ENCODE results near the gene STK38. TPM values are rescaled to one million over a fixed set of nuclear protein-coding genes. Genes with fewer than 3 reads are reported as not detected.

STK38 gene
- polyA plus RNA-seq, 2 of the 4 experiments (the other 2 are of a cell fraction), result 30.0 to 30.9 TPM

DNA sequence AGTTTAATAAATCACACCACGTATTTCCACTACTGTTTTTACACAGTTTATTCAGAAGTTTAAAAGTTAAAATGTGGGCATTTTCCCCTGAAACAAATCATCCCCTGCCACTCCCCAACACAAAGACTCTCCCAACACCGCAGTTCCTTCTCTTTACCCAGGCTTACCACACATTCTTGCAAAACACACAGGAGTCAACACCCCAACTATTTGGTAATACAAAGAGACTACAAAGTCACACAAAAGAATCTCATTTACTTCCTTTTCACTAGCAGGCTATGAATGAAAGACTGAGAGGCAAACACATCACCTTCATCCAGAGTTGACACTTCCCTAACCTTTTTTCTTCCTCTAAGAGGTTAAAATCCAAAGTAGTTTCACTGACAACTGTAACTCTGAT is 53.4 kb downstream of the STK38 start:
- ATAC-seq, result no peak; a peak in 1 of 6 replicates
- no peak overlapping the region for H3K27ac ChIP-seq
- FAIRE-seq, result no peak
- H3K4me2 ChIP-seq, result no peak overlapping the region
- no peak for DNase-seq (ENCODE audit: low read depth in 1 of 2, low spot score in 1 of 2)
- TF ChIP-seq HDAC2 (IDR thresholded peaks at IDR 0.05), result no peak
- no peak for TF ChIP-seq ESRRA (IDR thresholded peaks at IDR 0.05; ENCODE audit: borderline replicate concordance, low read length)
- no peak for TF ChIP-seq HEYL (CRISPR knock-in tag; IDR thresholded peaks at IDR 0.05)
- no peak for TF ChIP-seq SMC3 (IDR thresholded peaks at IDR 0.05)
- no peak for TF ChIP-seq POLR2AphosphoS2 (conservative IDR thresholded peaks at IDR 0.05; ENCODE audit: low read length)
- TF ChIP-seq HES2 (IDR thresholded peaks at IDR 0.05), result no peak
- TF ChIP-seq, protein P1, sequence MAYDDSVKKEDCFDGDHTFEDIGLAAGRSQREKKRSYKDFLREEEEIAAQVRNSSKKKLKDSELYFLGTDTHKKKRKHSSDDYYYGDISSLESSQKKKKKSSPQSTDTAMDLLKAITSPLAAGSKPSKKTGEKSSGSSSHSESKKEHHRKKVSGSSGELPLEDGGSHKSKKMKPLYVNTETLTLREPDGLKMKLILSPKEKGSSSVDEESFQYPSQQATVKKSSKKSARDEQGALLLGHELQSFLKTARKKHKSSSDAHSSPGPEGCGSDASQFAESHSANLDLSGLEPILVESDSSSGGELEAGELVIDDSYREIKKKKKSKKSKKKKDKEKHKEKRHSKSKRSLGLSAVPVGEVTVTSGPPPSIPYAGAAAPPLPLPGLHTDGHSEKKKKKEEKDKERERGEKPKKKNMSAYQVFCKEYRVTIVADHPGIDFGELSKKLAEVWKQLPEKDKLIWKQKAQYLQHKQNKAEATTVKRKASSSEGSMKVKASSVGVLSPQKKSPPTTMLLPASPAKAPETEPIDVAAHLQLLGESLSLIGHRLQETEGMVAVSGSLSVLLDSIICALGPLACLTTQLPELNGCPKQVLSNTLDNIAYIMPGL (CRISPR knock-in tag; IDR thresholded peaks at IDR 0.05; ENCODE audit: borderline replicate concordance), result no peak
- TF ChIP-seq HOXB5 (CRISPR knock-in tag; IDR thresholded peaks at IDR 0.05), result no peak
- TF ChIP-seq ZFP36 (IDR thresholded peaks at IDR 0.05; ENCODE audit: borderline replicate concordance, partially characterized antibody), result no peak
- TF ChIP-seq, protein P2, sequence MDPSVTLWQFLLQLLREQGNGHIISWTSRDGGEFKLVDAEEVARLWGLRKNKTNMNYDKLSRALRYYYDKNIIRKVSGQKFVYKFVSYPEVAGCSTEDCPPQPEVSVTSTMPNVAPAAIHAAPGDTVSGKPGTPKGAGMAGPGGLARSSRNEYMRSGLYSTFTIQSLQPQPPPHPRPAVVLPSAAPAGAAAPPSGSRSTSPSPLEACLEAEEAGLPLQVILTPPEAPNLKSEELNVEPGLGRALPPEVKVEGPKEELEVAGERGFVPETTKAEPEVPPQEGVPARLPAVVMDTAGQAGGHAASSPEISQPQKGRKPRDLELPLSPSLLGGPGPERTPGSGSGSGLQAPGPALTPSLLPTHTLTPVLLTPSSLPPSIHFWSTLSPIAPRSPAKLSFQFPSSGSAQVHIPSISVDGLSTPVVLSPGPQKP (IDR thresholded peaks at IDR 0.05; ENCODE audit: low read depth, low read length), result no peak
- no peak for TF ChIP-seq NR3C1 (IDR thresholded peaks at IDR 0.05)
- TF ChIP-seq ZNF302 (CRISPR knock-in tag; IDR thresholded peaks at IDR 0.05), result no peak
- no peak for TF ChIP-seq KDM1A (IDR thresholded peaks at IDR 0.05; ENCODE audit: low read depth)
- TF ChIP-seq RARB (CRISPR knock-in tag; IDR thresholded peaks at IDR 0.05), result no peak
- TF ChIP-seq, protein P3, sequence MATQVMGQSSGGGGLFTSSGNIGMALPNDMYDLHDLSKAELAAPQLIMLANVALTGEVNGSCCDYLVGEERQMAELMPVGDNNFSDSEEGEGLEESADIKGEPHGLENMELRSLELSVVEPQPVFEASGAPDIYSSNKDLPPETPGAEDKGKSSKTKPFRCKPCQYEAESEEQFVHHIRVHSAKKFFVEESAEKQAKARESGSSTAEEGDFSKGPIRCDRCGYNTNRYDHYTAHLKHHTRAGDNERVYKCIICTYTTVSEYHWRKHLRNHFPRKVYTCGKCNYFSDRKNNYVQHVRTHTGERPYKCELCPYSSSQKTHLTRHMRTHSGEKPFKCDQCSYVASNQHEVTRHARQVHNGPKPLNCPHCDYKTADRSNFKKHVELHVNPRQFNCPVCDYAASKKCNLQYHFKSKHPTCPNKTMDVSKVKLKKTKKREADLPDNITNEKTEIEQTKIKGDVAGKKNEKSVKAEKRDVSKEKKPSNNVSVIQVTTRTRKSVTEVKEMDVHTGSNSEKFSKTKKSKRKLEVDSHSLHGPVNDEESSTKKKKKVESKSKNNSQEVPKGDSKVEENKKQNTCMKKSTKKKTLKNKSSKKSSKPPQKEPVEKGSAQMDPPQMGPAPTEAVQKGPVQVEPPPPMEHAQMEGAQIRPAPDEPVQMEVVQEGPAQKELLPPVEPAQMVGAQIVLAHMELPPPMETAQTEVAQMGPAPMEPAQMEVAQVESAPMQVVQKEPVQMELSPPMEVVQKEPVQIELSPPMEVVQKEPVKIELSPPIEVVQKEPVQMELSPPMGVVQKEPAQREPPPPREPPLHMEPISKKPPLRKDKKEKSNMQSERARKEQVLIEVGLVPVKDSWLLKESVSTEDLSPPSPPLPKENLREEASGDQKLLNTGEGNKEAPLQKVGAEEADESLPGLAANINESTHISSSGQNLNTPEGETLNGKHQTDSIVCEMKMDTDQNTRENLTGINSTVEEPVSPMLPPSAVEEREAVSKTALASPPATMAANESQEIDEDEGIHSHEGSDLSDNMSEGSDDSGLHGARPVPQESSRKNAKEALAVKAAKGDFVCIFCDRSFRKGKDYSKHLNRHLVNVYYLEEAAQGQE (IDR thresholded peaks at IDR 0.05), result no peak
- 65% methylated on average over 2 of the region's 2 CpGs for WGBS (ENCODE audit: missing lambda C conversion rate)
- 0 out of 3 replicates have a peak, but pooled peaks cover 2% of the 10 kb centered on the region for H3K4me1 ChIP-seq
- ChIA-PET POLR2A (no interaction called here), CTCF (no interaction called here)
- H3K9me3 ChIP-seq, result no peaks in the 10 kb centered on the region
- no peak overlapping the region for H3K4me3 ChIP-seq

DNA sequence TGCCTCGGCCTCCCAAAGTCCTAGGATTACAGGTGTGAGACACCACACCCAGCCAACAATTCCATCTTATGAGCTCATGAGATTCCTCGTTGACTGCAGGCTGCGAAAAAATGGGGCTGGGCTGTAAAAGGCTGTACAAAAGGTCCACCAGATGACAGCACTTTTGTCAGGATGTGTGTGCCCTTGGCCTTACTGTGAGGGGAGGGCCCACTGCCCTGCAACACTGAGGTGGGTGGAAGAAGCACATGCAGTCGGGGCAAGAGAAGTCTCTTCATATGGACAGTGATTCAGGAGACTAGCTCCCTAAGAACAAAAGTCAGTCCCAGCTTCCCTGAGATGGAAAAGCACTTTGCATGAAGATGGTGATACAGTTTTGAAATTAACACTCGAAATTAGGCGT is 54.0 kb downstream of the STK38 start:
- POLR2A ChIA-PET, result no interaction called here
- H3K4me3 ChIP-seq, result no peak overlapping the region
- no peak overlapping the region for H3K4me2 ChIP-seq
- H3K4me1 ChIP-seq, result 0 out of 3 replicates have a peak, but pooled peaks cover 2% of the 10 kb centered on the region
- WGBS (ENCODE audit: missing lambda C conversion rate), result 92% methylated on average over 6 of the region's 6 CpGs
- no peak overlapping the region for H3K27ac ChIP-seq
- CTCF ChIA-PET, result no interaction called here
- DNase-seq (ENCODE audit: low read depth in 1 of 2, low spot score in 1 of 2) (no peak), ATAC-seq (peak in 1 of 2 experiments; percentile 17; a peak in 2 of 6 replicates), FAIRE-seq (no peak)
- TF ChIP-seq CBX8 (IDR thresholded peaks at IDR 0.05), result no peak
- no peak for TF ChIP-seq ZC3H11A (IDR thresholded peaks at IDR 0.05)
- TF ChIP-seq HOXB5 (CRISPR knock-in tag; IDR thresholded peaks at IDR 0.05), result no peak
- no peaks in the 10 kb centered on the region for H3K9me3 ChIP-seq

- Histone ChIP-seq H3K4me2 (no peak overlapping the region), H3K27ac (no peak overlapping the region), H3K4me3 (no peak overlapping the region), H3K9me3 (no peaks in the 10 kb centered on the region), H3K4me1 (0 out of 3 replicates have a peak, but pooled peaks cover 2% of the 10 kb centered on the region)
- CTCF ChIA-PET, result no interaction called here
- no peak for FAIRE-seq
- WGBS (ENCODE audit: missing lambda C conversion rate), result 56% methylated on average over 1 of the region's 1 CpG
- TF ChIP-seq MAFK (IDR thresholded peaks at IDR 0.05; ENCODE audit: partially characterized antibody) (no peak), MAZ (IDR thresholded peaks at IDR 0.05; ENCODE audit: borderline replicate concordance, low read depth, low read length) (no peak), EHF (CRISPR knock-in tag; IDR thresholded peaks at IDR 0.05) (no peak), NPAS2 (CRISPR knock-in tag; IDR thresholded peaks at IDR 0.05; ENCODE audit: borderline replicate concordance) (no peak), RFX5 (IDR thresholded peaks at IDR 0.05) (no peak), NR3C1 (IDR thresholded peaks at IDR 0.05) (no peak), MAX (IDR thresholded peaks at IDR 0.05) (no peak), TFCP2L1 (CRISPR knock-in tag; IDR thresholded peaks at IDR 0.05) (no peak), SMC3 (IDR thresholded peaks at IDR 0.05) (no peak), JUNB (IDR thresholded peaks at IDR 0.05) (no peak), HOXB5 (CRISPR knock-in tag; IDR thresholded peaks at IDR 0.05) (no peak), EP300 (IDR thresholded peaks at IDR 0.05) (no peak), CBX8 (IDR thresholded peaks at IDR 0.05) (no peak), HEYL (CRISPR knock-in tag; IDR thresholded peaks at IDR 0.05) (no peak), FOSB (CRISPR knock-in tag; IDR thresholded peaks at IDR 0.05) (no peak)
- TF ChIP-seq, protein P1 (CRISPR knock-in tag; IDR thresholded peaks at IDR 0.05; ENCODE audit: borderline replicate concordance), result no peak
- no peak for DNase-seq (ENCODE audit: low read depth in 1 of 2, low spot score in 1 of 2)
- peak in 1 of 2 experiments; percentile 33; a peak in 2 of 6 replicates for ATAC-seq
- POLR2A ChIA-PET, result no interaction called here
Observed at GRCh38 chr6:36492621-36493020, 54.7 kb downstream of the STK38 start.

All from A549 (cell line).